Skeletal muscle satellite cell (primary cell): ENCODE data around the gene AFG3L2.
"Not testable (repeated sequence)": the region's sequence is repeated elsewhere in the genome, so short reads cannot be mapped to it uniquely, and the experiment has no call there.

ENCODE experiments used
- H3K27me3 ChIP-seq: 2 replicates; pipeline ENCODE4 v1.7.0; 2013; ENCODE audit warnings: low read length; ENCODE audit not compliant: control insufficient read depth, insufficient read depth
- H3K36me3 ChIP-seq: 2 replicates; pipeline ENCODE4 v1.7.0; 2013; ENCODE audit warnings: mild to moderate bottlenecking, control low read depth, low read length; ENCODE audit not compliant: insufficient read depth
- H3K4me1 ChIP-seq: 2 replicates; pipeline ENCODE4 v1.7.0; 2013; ENCODE audit warnings: low read length; ENCODE audit not compliant: control insufficient read depth, insufficient read depth
- H3K4me2 ChIP-seq: 2 replicates; pipeline ENCODE4 v1.7.0; 2013; ENCODE audit warnings: mild to moderate bottlenecking, low read length
- H3K4me3 ChIP-seq: 2 replicates; pipeline ENCODE4 v1.7.0; 2013; ENCODE audit warnings: low read length
- H3K9ac ChIP-seq: 2 replicates; pipeline ENCODE4 v1.7.0; 2013; ENCODE audit warnings: mild to moderate bottlenecking, low read depth, low read length, moderate library complexity
- H3K9me3 ChIP-seq: replicated peaks from 2 replicates; pipeline ENCODE4 v1.7.0; 2013; ENCODE audit warnings: mild to moderate bottlenecking, control low read depth, low read length

AFG3L2 gene

DNA sequence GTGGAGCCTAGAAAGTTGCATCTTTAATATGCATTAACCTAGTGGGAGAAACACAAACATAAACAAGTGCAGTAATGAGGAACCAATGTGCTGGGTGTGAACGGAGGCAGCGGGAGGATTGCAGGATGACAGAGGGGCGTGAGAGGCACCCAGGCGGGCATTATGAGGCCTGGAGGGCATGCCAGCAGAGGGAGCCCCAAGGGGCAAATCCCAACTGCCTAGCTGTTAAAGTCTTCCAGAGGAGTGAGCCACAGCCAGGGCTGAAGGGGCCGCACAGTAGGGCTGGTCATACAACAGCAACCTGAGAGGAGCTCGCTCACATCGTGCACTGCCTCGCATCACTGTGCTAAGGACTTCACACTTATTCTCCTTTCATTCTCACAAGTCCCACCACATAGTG, 17.4 kb upstream of the AFG3L2 start:
- Histone ChIP-seq H3K27me3 (no peaks in the 10 kb centered on the region), H3K36me3 (no peaks in the 10 kb centered on the region), H3K4me1 (peaks cover 8% of the 10 kb centered on the region), H3K9ac (no peak overlapping the region), H3K4me3 (no peak overlapping the region), H3K9me3 (no peaks in the 10 kb centered on the region), H3K4me2 (no peak overlapping the region)

DNA sequence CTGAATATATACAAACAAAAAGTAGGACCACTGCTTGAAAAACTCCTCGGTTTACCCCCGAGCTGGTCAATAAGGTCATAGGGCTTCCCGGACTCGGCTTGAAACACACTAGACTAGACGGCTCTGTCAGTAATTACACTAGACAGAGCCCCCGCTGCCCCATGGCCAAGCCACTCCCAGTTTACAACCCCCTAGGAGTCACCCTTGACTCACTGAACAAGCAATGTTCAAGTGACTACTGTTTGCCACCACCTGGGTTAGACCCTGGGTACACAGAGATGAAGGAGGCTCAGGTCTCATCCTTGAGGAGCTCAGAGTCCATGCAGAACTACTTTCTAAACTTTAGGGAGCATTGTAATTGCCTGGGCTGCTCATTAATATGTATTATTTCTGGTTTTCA, 17.0 kb upstream of the AFG3L2 start:
- Histone ChIP-seq H3K4me2 (no peak overlapping the region), H3K4me3 (no peak overlapping the region), H3K9me3 (no peaks in the 10 kb centered on the region), H3K4me1 (peaks cover 8% of the 10 kb centered on the region), H3K9ac (no peak overlapping the region), H3K36me3 (no peaks in the 10 kb centered on the region), H3K27me3 (no peaks in the 10 kb centered on the region)

DNA sequence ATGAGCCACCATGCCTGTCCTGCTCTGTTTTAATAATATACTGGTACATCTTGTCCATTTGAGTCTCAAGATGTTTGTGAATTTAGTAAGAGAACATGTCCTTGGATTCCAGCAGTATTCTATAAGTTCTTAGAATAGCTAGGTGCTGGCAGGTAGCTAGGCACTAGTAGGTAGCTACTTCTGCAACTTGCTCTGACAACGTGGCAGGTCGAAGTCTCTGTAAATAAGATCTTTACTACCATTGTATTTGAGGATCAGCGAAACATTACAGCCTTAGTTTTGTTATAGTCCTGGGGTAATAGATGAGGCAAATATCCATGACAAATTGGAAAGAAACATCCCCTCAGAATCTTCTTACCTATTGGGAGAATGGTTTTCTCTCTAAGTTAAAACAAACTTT, 16.5 kb upstream of the AFG3L2 start:
- Histone ChIP-seq H3K4me2 (no peak overlapping the region), H3K4me1 (peaks cover 8% of the 10 kb centered on the region), H3K4me3 (no peak overlapping the region)

DNA sequence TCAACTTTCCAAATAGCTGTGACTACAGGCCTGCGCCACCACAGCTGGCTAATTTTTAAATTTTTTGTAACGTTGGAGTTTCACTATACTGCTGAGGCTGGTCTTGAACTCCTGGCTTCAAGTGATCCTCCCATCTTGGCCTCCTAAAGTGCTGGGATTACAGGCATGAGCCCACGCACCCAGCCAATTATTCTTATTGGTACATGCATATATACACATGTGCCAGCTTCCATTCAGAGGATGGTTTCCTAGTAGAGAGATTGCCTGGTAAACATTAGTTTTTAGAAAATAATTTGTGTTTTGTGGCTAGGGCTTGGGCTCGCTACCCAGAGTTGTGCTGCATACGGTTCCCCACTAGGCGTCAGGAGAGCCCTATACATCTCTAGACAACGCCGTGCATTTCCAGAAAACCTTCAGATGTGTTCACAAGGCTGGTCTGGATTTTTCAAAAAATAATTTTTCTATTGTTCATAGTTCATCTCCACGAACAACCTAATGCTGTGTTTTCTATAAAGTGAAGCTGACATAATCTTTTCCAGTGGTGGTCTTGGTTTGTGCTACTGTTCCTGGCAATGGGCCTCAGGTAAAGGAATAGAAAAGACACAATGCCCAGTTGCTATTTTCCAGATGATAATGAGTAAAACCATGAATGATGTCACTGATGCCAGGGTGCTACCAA, 14.6 kb upstream of the AFG3L2 start:
- H3K36me3 ChIP-seq, result no peaks in the 10 kb centered on the region
- no peak overlapping the region for H3K4me3 ChIP-seq
- H3K4me2 ChIP-seq, result no peak overlapping the region
- no peaks in the 10 kb centered on the region for H3K27me3 ChIP-seq
- peaks cover 8% of the 10 kb centered on the region for H3K4me1 ChIP-seq
- no peaks in the 10 kb centered on the region for H3K9me3 ChIP-seq
- no peak overlapping the region for H3K9ac ChIP-seq

More for the DNA sequence above, 16.5 kb upstream of the AFG3L2 start:
- H3K9me3 ChIP-seq, result no peaks in the 10 kb centered on the region
- H3K36me3 ChIP-seq, result no peaks in the 10 kb centered on the region
- H3K9ac ChIP-seq, result no peak overlapping the region
- H3K27me3 ChIP-seq, result no peaks in the 10 kb centered on the region

DNA sequence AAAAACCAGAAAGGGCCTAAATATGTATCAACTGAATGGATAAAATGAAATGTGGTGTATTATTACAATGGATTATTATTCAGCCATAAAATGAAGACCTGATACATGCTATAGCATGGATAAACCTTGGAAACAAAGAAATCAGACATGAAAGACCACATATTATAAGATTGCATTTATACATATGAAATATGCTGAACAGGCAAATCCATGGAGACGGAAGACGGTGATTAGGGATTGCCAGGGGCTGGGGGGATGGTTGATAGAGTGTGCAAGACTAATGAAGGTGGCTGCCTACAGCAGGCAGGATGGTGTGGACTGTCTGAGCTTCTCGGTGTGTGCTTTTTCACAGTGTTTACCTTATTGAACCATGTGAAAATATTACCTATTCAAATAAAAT, 11.4 kb upstream of the AFG3L2 start:
- Histone ChIP-seq H3K4me2 (no peak overlapping the region), H3K9ac (no peak overlapping the region), H3K27me3 (no peaks in the 10 kb centered on the region), H3K4me1 (no peaks in the 10 kb centered on the region), H3K4me3 (no peak overlapping the region), H3K9me3 (no peaks in the 10 kb centered on the region), H3K36me3 (no peaks in the 10 kb centered on the region)

DNA sequence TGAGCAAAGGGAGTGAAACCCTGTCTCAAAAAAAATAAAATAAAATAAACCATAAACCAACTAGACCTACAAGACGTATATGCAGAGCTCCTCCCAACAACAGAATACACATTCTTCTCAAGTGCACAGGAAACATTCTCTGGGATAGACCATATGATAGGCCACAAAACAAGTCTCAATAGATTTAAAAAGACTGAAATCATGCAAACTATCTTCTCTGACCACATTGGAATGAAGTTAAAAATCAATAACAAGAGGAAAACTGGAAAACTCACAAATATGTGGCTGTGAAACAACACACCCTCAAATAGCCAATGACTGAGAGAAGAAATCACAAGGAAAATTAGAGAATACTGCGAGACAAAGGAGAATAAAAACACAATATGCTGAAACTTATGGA, 7.2 kb upstream of the AFG3L2 start:
- Histone ChIP-seq H3K4me3 (no peak overlapping the region), H3K4me2 (no peak overlapping the region), H3K36me3 (no peaks in the 10 kb centered on the region), H3K9me3 (no peaks in the 10 kb centered on the region), H3K9ac (no peak overlapping the region), H3K4me1 (no peaks in the 10 kb centered on the region), H3K27me3 (no peaks in the 10 kb centered on the region)

DNA sequence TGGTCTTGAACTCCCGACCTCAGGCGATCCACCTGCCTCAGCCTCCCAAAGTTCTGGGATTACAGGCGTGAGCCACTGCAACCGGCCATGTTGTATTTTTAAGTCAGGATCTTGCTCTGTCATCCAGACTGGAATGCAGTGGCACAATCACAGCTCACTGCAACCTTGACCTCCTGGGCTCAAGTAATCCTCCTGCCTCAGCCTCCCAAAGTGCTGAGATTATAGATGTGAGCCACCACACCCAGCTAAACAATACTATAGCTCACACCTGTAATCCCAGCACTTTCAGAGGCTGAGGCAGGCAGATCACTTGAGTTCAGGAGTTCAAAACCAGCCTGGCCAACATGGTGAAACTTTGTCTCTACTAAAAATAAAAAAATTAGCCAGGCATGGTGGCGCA, 6.7 kb upstream of the AFG3L2 start:
- not testable (repeated sequence) for H3K36me3 ChIP-seq, H3K27me3 ChIP-seq, H3K9ac ChIP-seq, H3K4me2 ChIP-seq, H3K9me3 ChIP-seq, H3K4me1 ChIP-seq, H3K4me3 ChIP-seq

DNA sequence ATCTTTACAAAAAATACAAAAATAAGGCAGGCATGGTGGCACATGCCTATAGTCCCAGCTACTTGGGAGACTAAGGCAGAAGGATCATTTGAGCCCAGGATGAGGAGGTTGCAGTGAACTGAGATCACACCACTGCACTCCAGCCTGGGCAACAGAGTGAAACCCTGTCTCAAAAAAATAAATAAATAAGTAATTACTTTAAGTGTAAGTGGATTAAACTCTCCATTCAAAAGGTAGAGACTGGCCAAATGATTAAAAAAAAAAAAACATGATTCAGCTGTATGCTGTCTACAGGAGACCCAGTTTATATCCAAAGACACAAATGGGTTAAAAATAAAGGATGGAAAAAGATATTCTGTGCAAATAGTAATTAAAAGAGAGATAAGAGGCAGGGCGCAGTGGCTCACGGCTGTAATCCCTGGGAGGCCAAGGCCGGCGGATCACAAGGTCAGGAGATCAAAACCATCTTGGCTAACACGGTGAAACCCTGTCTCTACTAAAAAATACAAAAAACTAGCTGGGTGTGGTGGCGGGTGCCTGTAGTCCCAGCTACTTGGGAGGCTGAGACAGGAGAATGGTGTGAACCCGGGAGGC, 5.3 kb upstream of the AFG3L2 start:
- not testable (repeated sequence) for H3K9me3 ChIP-seq, H3K9ac ChIP-seq, H3K27me3 ChIP-seq, H3K4me3 ChIP-seq, H3K36me3 ChIP-seq, H3K4me1 ChIP-seq, H3K4me2 ChIP-seq

DNA sequence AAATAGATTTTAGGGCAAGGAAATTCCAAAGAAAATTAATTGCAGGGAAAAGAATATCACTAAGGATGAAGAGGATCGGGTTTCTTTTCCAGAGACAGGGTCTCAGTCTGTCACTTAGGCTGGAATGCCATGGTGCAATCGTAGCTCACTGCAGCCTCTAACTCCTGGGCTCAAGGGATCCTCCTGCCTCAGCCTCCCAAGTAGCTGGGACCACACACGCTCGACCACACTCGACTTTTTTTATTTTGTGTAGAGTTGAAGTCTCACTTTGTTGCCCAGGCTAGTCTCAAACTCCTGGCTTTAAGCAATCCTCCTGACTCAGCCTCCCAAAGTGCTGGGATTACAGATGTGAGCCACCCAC, 1.2 kb upstream of the AFG3L2 start:
- not testable (repeated sequence) for H3K4me1 ChIP-seq, H3K27me3 ChIP-seq, H3K36me3 ChIP-seq, H3K9me3 ChIP-seq
- Histone ChIP-seq H3K9ac (peak overlapping the region; percentile 82), H3K4me3 (peak overlapping the region; percentile 80), H3K4me2 (peak overlapping the region; percentile 93)

DNA sequence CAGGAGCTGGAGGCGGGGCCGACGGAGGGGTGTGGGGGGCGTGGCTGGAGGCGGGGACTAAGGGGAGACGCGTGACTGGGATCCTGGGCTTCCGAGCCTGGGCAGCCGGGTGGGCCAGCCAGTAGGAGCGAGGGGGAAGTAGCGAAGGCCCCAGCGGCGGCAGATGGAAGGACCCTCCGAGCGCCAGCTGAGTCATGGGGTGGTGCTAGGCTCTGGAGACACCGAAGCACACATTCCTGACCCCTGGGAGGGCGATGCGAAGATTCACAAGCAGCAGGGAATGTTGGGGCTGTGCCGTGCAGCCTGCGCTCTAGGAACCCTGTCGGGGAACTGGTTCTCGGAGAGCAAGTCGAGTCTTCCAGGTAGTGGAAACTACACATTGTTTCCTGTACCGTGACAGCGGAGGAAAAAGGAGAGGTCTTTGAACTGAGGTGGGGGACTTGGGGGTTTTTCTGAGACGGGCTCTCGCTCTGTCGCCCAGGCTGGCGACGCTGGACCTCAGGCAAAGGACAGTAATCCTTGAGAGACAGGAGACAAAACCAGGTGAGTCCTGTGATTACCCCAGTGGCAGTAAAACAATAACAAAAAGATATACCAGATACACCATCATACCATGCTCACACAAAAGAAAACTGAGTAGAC, 650 bp upstream of the AFG3L2 start:
- H3K4me2 ChIP-seq, result peak overlapping the region; percentile 93
- peaks cover 4% of the 10 kb centered on the region for H3K36me3 ChIP-seq
- no peaks in the 10 kb centered on the region for H3K27me3 ChIP-seq
- peak overlapping the region; percentile 82 for H3K9ac ChIP-seq
- peak overlapping the region; percentile 80 for H3K4me3 ChIP-seq
- peaks cover 10% of the 10 kb centered on the region for H3K4me1 ChIP-seq
- no peaks in the 10 kb centered on the region for H3K9me3 ChIP-seq

DNA sequence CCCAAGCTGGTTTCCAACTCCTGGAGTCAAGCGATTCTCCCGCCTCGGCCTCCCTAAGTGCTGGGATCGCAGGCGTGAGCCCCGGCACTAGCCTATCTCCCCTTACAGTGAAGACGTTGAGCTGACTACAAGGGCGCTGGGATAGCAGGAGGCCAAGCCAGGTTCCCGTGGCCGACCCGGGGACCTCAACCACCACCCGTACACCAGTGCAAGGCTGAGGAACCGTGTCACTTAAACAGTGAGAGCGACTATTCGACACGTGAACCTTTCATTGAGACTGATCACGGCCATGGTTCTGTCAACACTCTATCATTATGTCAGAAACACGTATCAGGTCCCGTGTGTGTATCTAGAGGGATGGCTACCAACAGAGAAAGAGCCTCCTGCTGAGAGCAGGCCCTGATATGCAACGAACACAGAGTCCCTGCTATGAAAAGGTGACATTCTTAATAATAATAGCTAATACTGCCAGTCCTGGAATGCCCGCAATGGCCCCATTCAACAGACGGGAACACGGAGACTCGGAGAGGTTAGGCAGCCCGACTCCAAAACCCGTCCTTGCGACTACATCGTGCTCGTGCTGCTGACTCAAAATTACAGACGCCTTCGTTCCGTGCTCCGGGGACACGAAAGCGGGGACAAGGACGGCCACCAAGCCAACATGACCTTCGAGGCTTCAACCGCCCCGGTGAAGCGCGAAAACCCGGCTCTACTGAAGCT, 833 bp downstream of the AFG3L2 start:
- Histone ChIP-seq H3K9me3 (no peaks in the 10 kb centered on the region), H3K36me3 (peaks cover 4% of the 10 kb centered on the region), H3K4me2 (peak overlapping the region; percentile 90), H3K4me1 (peaks cover 10% of the 10 kb centered on the region), H3K27me3 (no peaks in the 10 kb centered on the region), H3K4me3 (peak overlapping the region; percentile 91), H3K9ac (peak overlapping the region; percentile 99)
